ENCODE data around the gene C3orf18. TPM values are rescaled to one million over a fixed set of nuclear protein-coding genes. Genes with fewer than 3 reads are reported as not detected.

C3orf18 gene
- polyA plus RNA-seq, 1 of the 3 experiments (the other 2 are of a cell fraction) = 19.7 TPM

- POLR2A ChIA-PET = no interaction called here
- WGBS (ENCODE audit: low lambda C conversion rate) = 67% methylated on average over 4 of the region's 5 CpGs
- Histone ChIP-seq H3K9ac (no peak overlapping the region), H3K27ac (ENCODE audit: low read depth in 2 of 2, low read length in 1 of 2) (no peak overlapping the region), H3K4me2 (no peak overlapping the region), H3K9me3 (no peaks in the 10 kb centered on the region), H3K9me2 (no peaks in the 10 kb centered on the region), H3K4me1 (ENCODE audit: control insufficient read depth in 1 of 2, insufficient read depth in 2 of 2, low read depth in 1 of 2, low read length in 1 of 2) (peaks cover 0 to 34% of the 10 kb centered on the region in 2 experiments; a peak in 1 of 4 replicates), H3K4me3 (ENCODE audit: low read depth in 2 of 2, low read length in 1 of 2) (no peak overlapping the region), H3K27me3 (ENCODE audit: insufficient read depth) (peaks cover 18% of the 10 kb centered on the region; the same call in 1 of the 2 replicates), H3K79me2 (ENCODE audit: insufficient read depth) (no peaks in the 10 kb centered on the region), H4K20me1 (ENCODE audit: insufficient read depth) (no peaks in the 10 kb centered on the region), H3K36me3 (replicated peaks in 1 of 2; ENCODE audit: control insufficient read depth in 1 of 2, insufficient read depth in 2 of 2, low read length in 1 of 2) (no peaks in the 10 kb centered on the region), H2AFZ (ENCODE audit: low read depth) (no peak overlapping the region), H3F3A (replicated peaks; ENCODE audit: insufficient read depth) (no peaks in the 10 kb centered on the region)
- DNase-seq = no peak
- CTCF ChIA-PET = interaction anchor here (0.7 to 4.3 kb wide), 5 partner anchors 9 to 80 kb away, joined by 3 to 27 read pairs (median 4); no protein-coding TSS in a partner anchor
- TF ChIP-seq TEAD4 (IDR thresholded peaks at IDR 0.05; ENCODE audit: borderline replicate concordance, insufficient read depth) (no peak), FOXJ3 (CRISPR knock-in tag; IDR thresholded peaks at IDR 0.05) (no peak), GATA2 (CRISPR knock-in tag; IDR thresholded peaks at IDR 0.05) (no peak), USF1 (IDR thresholded peaks at IDR 0.05; ENCODE audit: borderline replicate concordance, low read depth) (no peak), GABPA (IDR thresholded peaks at IDR 0.05; ENCODE audit: low read depth) (no peak)
- TF ChIP-seq, protein P1, sequence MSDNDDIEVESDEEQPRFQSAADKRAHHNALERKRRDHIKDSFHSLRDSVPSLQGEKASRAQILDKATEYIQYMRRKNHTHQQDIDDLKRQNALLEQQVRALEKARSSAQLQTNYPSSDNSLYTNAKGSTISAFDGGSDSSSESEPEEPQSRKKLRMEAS (IDR thresholded peaks at IDR 0.05; ENCODE audit: low read depth) = no peak
These were observed 57.8 kb downstream of the C3orf18 start for GRCh38 chr3:50509715-50510114.

DNA sequence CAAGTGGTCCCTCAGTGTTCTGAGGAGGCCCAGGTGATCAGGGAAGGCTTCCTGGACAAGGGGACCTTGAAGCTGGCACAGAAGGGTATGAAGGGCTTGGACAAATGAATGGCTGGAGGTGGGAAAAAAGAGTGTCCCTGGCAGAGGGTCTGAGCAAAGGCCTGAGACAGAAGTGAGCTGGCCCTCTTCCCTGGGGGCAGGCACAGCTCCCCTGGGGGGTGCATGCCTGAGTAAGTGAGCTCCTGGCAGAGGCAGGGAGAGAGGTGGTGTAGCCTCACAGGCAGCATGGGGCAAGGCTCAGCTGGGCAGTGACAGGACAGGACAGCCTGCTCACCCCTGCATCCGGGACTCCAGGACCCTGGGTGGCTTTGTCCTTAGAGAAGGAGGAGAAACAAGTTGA is 58.7 kb downstream of the C3orf18 start:
- DNase-seq = no peak
- Histone ChIP-seq H3K4me1 (ENCODE audit: control insufficient read depth in 1 of 2, insufficient read depth in 2 of 2, low read depth in 1 of 2, low read length in 1 of 2) (peaks cover 0 to 29% of the 10 kb centered on the region in 2 experiments; a peak in 1 of 4 replicates), H3K27me3 (ENCODE audit: insufficient read depth) (peaks cover 25% of the 10 kb centered on the region; the same call in 1 of the 2 replicates), H3K9me2 (no peaks in the 10 kb centered on the region), H3K9ac (no peak overlapping the region), H3K9me3 (no peaks in the 10 kb centered on the region), H3K4me2 (no peak overlapping the region), H3K36me3 (replicated peaks in 1 of 2; ENCODE audit: control insufficient read depth in 1 of 2, insufficient read depth in 2 of 2, low read length in 1 of 2) (no peaks in the 10 kb centered on the region), H4K20me1 (ENCODE audit: insufficient read depth) (no peaks in the 10 kb centered on the region), H2AFZ (ENCODE audit: low read depth) (no peak overlapping the region), H3K27ac (ENCODE audit: low read depth in 2 of 2, low read length in 1 of 2) (no peak overlapping the region), H3K4me3 (ENCODE audit: low read depth in 2 of 2, low read length in 1 of 2) (no peak overlapping the region), H3F3A (replicated peaks; ENCODE audit: insufficient read depth) (no peaks in the 10 kb centered on the region), H3K79me2 (ENCODE audit: insufficient read depth) (no peaks in the 10 kb centered on the region)
- WGBS (ENCODE audit: low lambda C conversion rate) = no CpG with 5 or more reads among the region's 1 CpG
- ChIA-PET CTCF (interaction anchor here (1.0 to 4.3 kb wide), 4 partner anchors 10 to 73 kb away, joined by 4 to 27 read pairs (median 5); no protein-coding TSS in a partner anchor), POLR2A (interaction anchor here (1.1 kb wide), 1 partner anchor 26 kb away, joined by 3 read pairs; no protein-coding TSS in a partner anchor)
- no peak for TF ChIP-seq TCF12 (IDR thresholded peaks at IDR 0.05)
- no peak for TF ChIP-seq GATA2 (CRISPR knock-in tag; IDR thresholded peaks at IDR 0.05)
- TF ChIP-seq MEF2A (IDR thresholded peaks at IDR 0.05; ENCODE audit: borderline replicate concordance, low read depth) = no peak
- TF ChIP-seq POLR2AphosphoS5 (IDR thresholded peaks at IDR 0.05; ENCODE audit: low read depth, low read length) = no peak
- no peak for TF ChIP-seq SIN3A (IDR thresholded peaks at IDR 0.05; ENCODE audit: borderline replicate concordance, low read depth, low read length)

Other genes with a start within 250 kb of the C3orf18 start
- 135 and 151 TPM in 2 replicates for gene HYAL2, start 245.0 kb downstream of the C3orf18 start, polyA plus RNA-seq (2012; rRNA removed)
- 58.7 and 79.3 TPM in 2 replicates for gene TUSC2, start 239.5 kb downstream of the C3orf18 start, polyA plus RNA-seq (2012; rRNA removed)
- gene RASSF1, start 226.9 kb downstream of the C3orf18 start, polyA plus RNA-seq (2012; rRNA removed) = 28.1 and 32.3 TPM in 2 replicates
- 0.83 and 0.95 TPM in 2 replicates for gene ZMYND10, start 222.0 kb downstream of the C3orf18 start, polyA plus RNA-seq (2012; rRNA removed)
- 43.6 and 56.2 TPM in 2 replicates for gene NPRL2, start 217.0 kb downstream of the C3orf18 start, polyA plus RNA-seq (2012; rRNA removed)
- gene CYB561D2, start 216.9 kb downstream of the C3orf18 start, polyA plus RNA-seq (2012; rRNA removed) = 40.7 and 46.5 TPM in 2 replicates
- 47.8 and 49.2 TPM in 2 replicates for gene TMEM115, start 208.2 kb downstream of the C3orf18 start, polyA plus RNA-seq (2012; rRNA removed)
- gene CACNA2D2, start 64.1 kb downstream of the C3orf18 start, polyA plus RNA-seq (2012; rRNA removed) = 1.1 and 2.8 TPM in 2 replicates
- gene HEMK1, start 1.8 kb upstream of the C3orf18 start, polyA plus RNA-seq (2012; rRNA removed) = 15.4 and 21.7 TPM in 2 replicates
- gene CISH, start 44.0 kb upstream of the C3orf18 start, polyA plus RNA-seq (2012; rRNA removed) = 2.0 and 2.6 TPM in 2 replicates
- gene MAPKAPK3, start 49.4 kb upstream of the C3orf18 start, polyA plus RNA-seq (2012; rRNA removed) = 29.4 and 35.6 TPM in 2 replicates
- gene DOCK3, start 107.2 kb upstream of the C3orf18 start, polyA plus RNA-seq (2012; rRNA removed) = 0.05 TPM in 2 replicates